Fibroblast of the aortic adventitia (primary cell): ENCODE measurements around the gene CDC42EP1. TPM values are rescaled to one million over a fixed set of nuclear protein-coding genes. Genes with fewer than 3 reads are reported as not detected.
"Not testable (repeated sequence)": the region's sequence is repeated elsewhere in the genome, so short reads cannot be mapped to it uniquely, and the experiment has no call there.

ENCODE experiments used
- DNase-seq: peaks from one replicate; pipeline ENCODE4 v3.0.0-alpha.2; 2010; ENCODE audit warnings: low read depth
- H3K4me3 ChIP-seq: 2 replicates; pipeline ENCODE4 v1.5.1; 2011; ENCODE audit warnings: low read depth, mild to moderate bottlenecking, control low read depth, low read length, moderate library complexity
- CTCF ChIP-seq: IDR thresholded peaks from 2 replicates; pipeline ENCODE4 v1.5.1; 2011; ENCODE audit warnings: mild to moderate bottlenecking, low read length, control low read depth, inconsistent platforms; ENCODE audit not compliant: insufficient read depth
- total RNA-seq: library from RNA; depleted of rRNA; stranded (reverse); fragments of >200 nt; gene quantifications from 2 replicates; pipeline ENCODE4 v1.2.3, GENCODE V29; 2012; ENCODE audit warnings: low replicate concordance

The CDC42EP1 gene
- total RNA-seq, 1 donor = 30.3 TPM

GRCh38 chr22:37546437-37547250 lies 13.6 kb upstream of the CDC42EP1 start:
- DNase-seq = peak; percentile 89
- TF ChIP-seq CTCF = peak; percentile 15
- no peak overlapping the region for H3K4me3 ChIP-seq

- peak; percentile 49 for DNase-seq
- H3K4me3 ChIP-seq = no peak overlapping the region
- TF ChIP-seq CTCF = no peak
Observed at GRCh38 chr22:37547251-37547741, 13.0 kb upstream of the CDC42EP1 start.

- H3K4me3 ChIP-seq = no peak overlapping the region
- peak; percentile 73 for DNase-seq
- TF ChIP-seq CTCF = peak; percentile 61
Observed at GRCh38 chr22:37549704-37550059, 10.6 kb upstream of the CDC42EP1 start.

GRCh38 chr22:37550921-37551320 lies 9.4 kb upstream of the CDC42EP1 start:
- not testable (repeated sequence) for DNase-seq, H3K4me3 ChIP-seq

- H3K4me3 ChIP-seq = no peak overlapping the region
- TF ChIP-seq CTCF = no peak
- DNase-seq = no peak
Observed at GRCh38 chr22:37551981-37552380, 8.3 kb upstream of the CDC42EP1 start.

- H3K4me3 ChIP-seq = no peak overlapping the region
- no peak for TF ChIP-seq CTCF
- DNase-seq = peak; percentile 71
Observed at GRCh38 chr22:37552524-37553163, 7.6 kb upstream of the CDC42EP1 start.

GRCh38 chr22:37553725-37554124 lies 6.6 kb upstream of the CDC42EP1 start:
- TF ChIP-seq CTCF = no peak
- H3K4me3 ChIP-seq = no peak overlapping the region
- no peak for DNase-seq
